ENCODE measurements around the gene METAP1. TPM values are rescaled to one million over a fixed set of nuclear protein-coding genes. Genes with fewer than 3 reads are reported as not detected.

The METAP1 gene
- total and polyA plus RNA-seq, 2 experiments from 2014 or later = 64.1 to 122 TPM

DNA sequence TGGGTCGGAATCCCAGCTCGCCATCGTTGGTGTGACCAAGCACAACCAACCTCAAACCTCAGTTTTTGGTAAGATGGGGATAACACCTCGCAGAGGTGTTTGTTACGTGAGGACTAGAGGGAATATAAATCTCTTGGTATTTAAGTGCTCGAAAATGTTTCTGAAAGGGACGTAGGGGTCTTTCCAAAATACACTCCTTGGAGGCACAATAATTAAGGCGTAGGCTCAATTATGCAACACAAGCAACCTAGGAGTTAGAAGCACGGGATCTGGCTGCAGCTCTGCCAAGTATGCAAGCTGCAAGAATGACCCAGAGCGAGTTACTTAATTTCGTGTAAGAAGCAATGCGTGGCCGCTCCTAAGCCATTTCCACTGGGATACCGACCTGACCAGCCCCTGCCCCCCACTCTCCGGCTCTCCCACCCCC, 92.5 kb downstream of the METAP1 start:
- Mint-ChIP-seq H3K27ac (peak overlapping the region; percentile 99), H3K36me3 (ENCODE audit: low read depth) (peaks cover 45% of the 10 kb centered on the region), H3K9me3 (peaks cover 3% of the 10 kb centered on the region; the same call in 2 of the 3 replicates), H3K4me1 (peaks cover 39% of the 10 kb centered on the region), H3K27me3 (ENCODE audit: insufficient read depth, low read depth, poor library complexity) (peaks cover 17% of the 10 kb centered on the region), H3K4me3 (peak overlapping the region; percentile 93)
- Histone ChIP-seq H3K9me2 (ENCODE audit: insufficient read depth) (no peaks in the 10 kb centered on the region), H3K36me3 (ENCODE audit: insufficient read depth) (peaks cover 18% of the 10 kb centered on the region; the same call in 1 of the 2 replicates), H3K4me1 (ENCODE audit: insufficient read depth) (peaks cover 18% of the 10 kb centered on the region), H3K27me3 (ENCODE audit: insufficient read depth) (no peaks in the 10 kb centered on the region), H3K4me2 (peak overlapping the region; percentile 87), H3K4me3 (peak overlapping the region; percentile 81), H4K20me1 (replicated peaks; ENCODE audit: insufficient read depth) (no peaks in the 10 kb centered on the region; the same call in 1 of the 2 replicates), H3F3A (replicated peaks; ENCODE audit: low read depth) (no peaks in the 10 kb centered on the region), H3K27ac (ENCODE audit: low read depth) (peak overlapping the region; percentile 93), H2AFZ (no peak overlapping the region), H3K79me2 (replicated peaks; ENCODE audit: insufficient read depth) (peaks cover 67% of the 10 kb centered on the region)
- TF ChIP-seq ZNF114 (CRISPR knock-in tag; IDR thresholded peaks at IDR 0.05) (no peak), EZH2phosphoT487 (IDR thresholded peaks at IDR 0.05; ENCODE audit: unreplicated experiment) (no peak), CTCF (conservative IDR thresholded peaks at IDR 0.05; ENCODE audit: low read depth in 2 of 2) (no peak), NANOG (IDR thresholded peaks at IDR 0.05; ENCODE audit: borderline replicate concordance) (no peak), CREB1 (CRISPR knock-in tag; IDR thresholded peaks at IDR 0.05; ENCODE audit: low read depth) (no peak), EZH2 (IDR thresholded peaks at IDR 0.05; ENCODE audit: low read depth, unreplicated experiment) (no peak), STAT1 (IDR thresholded peaks at IDR 0.05; ENCODE audit: unreplicated experiment) (no peak), POLR2AphosphoS5 (IDR thresholded peaks at IDR 0.05; ENCODE audit: low read depth) (no peak), ZNF331 (CRISPR knock-in tag; IDR thresholded peaks at IDR 0.05; ENCODE audit: low read depth) (no peak), JUNB (IDR thresholded peaks at IDR 0.05; ENCODE audit: unreplicated experiment) (no peak)
- TF ChIP-seq, protein P1, sequence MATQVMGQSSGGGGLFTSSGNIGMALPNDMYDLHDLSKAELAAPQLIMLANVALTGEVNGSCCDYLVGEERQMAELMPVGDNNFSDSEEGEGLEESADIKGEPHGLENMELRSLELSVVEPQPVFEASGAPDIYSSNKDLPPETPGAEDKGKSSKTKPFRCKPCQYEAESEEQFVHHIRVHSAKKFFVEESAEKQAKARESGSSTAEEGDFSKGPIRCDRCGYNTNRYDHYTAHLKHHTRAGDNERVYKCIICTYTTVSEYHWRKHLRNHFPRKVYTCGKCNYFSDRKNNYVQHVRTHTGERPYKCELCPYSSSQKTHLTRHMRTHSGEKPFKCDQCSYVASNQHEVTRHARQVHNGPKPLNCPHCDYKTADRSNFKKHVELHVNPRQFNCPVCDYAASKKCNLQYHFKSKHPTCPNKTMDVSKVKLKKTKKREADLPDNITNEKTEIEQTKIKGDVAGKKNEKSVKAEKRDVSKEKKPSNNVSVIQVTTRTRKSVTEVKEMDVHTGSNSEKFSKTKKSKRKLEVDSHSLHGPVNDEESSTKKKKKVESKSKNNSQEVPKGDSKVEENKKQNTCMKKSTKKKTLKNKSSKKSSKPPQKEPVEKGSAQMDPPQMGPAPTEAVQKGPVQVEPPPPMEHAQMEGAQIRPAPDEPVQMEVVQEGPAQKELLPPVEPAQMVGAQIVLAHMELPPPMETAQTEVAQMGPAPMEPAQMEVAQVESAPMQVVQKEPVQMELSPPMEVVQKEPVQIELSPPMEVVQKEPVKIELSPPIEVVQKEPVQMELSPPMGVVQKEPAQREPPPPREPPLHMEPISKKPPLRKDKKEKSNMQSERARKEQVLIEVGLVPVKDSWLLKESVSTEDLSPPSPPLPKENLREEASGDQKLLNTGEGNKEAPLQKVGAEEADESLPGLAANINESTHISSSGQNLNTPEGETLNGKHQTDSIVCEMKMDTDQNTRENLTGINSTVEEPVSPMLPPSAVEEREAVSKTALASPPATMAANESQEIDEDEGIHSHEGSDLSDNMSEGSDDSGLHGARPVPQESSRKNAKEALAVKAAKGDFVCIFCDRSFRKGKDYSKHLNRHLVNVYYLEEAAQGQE (IDR thresholded peaks at IDR 0.05; ENCODE audit: unreplicated experiment) = no peak
- TF ChIP-seq, protein P2, sequence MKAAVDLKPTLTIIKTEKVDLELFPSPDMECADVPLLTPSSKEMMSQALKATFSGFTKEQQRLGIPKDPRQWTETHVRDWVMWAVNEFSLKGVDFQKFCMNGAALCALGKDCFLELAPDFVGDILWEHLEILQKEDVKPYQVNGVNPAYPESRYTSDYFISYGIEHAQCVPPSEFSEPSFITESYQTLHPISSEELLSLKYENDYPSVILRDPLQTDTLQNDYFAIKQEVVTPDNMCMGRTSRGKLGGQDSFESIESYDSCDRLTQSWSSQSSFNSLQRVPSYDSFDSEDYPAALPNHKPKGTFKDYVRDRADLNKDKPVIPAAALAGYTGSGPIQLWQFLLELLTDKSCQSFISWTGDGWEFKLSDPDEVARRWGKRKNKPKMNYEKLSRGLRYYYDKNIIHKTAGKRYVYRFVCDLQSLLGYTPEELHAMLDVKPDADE (IDR thresholded peaks at IDR 0.05) = no peak
- peak; percentile 57 for DNase-seq (ENCODE audit: low spot score)
- ATAC-seq = peak; percentile 25

All from GM23338 (cell line).